ENCODE results near the gene PNMT.

DNA sequence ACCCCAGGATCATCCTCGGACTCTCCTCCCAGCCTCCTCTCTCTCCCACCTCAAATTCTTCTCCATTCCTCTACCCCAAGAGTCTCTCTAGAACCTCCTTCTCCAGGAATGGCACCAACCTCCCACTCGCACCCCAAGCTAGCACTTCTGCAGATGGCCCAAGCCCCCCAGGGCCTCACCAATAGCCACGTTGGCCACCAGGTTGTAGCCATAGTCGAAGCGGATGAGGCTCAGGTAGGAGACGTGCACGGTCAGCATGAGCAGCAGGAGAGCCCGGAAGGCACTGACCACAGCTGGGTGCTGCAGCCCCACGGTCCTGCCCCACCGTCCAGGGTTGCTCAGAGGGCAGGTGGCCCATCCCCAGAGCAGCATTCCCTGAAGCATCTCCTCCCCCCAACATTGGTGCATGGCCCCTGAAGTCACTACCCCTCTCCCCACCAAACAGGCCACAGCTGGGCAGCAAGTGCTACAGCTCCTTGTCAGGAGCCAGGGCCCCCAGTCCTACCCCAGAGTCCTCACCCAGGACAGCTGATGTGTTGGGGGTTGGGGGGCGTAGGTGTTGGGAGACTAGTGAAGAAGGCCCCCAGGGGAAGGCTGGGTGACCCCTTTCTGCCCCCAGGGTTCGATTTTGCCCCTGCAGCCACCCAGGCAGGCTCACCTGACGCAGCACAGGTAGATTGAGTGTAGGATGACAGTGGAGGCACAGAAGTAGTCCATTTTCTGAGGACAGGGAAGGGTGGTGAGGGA is 5.3 kb downstream of the PNMT start:
- TF ChIP-seq POLR2A (IDR thresholded peaks at IDR 0.05) (no peak), POLR2AphosphoS5 (IDR thresholded peaks at IDR 0.05) (no peak)
- TF ChIP-seq, protein P1, sequence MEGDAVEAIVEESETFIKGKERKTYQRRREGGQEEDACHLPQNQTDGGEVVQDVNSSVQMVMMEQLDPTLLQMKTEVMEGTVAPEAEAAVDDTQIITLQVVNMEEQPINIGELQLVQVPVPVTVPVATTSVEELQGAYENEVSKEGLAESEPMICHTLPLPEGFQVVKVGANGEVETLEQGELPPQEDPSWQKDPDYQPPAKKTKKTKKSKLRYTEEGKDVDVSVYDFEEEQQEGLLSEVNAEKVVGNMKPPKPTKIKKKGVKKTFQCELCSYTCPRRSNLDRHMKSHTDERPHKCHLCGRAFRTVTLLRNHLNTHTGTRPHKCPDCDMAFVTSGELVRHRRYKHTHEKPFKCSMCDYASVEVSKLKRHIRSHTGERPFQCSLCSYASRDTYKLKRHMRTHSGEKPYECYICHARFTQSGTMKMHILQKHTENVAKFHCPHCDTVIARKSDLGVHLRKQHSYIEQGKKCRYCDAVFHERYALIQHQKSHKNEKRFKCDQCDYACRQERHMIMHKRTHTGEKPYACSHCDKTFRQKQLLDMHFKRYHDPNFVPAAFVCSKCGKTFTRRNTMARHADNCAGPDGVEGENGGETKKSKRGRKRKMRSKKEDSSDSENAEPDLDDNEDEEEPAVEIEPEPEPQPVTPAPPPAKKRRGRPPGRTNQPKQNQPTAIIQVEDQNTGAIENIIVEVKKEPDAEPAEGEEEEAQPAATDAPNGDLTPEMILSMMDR (IDR thresholded peaks at IDR 0.05): no peak
